Nephron (organoid): ENCODE results near the gene CGB7.
"Not testable (repeated sequence)": the region's sequence is repeated elsewhere in the genome, so short reads cannot be mapped to it uniquely, and the experiment has no call there.

Experiments used
- H3K27ac Mint-ChIP-seq, 3 experiments: 2 replicates each; pipeline ENCODE4 v1.8.0; 2020; ENCODE audit warnings: mixed read lengths in 3 of 3, mild to moderate bottlenecking in 2 of 3, moderate library complexity in 1 of 3
- H3K27me3 Mint-ChIP-seq: 2 replicates; pipeline ENCODE4 v1.8.0; 2021; ENCODE audit warnings: low read depth, mild to moderate bottlenecking, moderate library complexity, mixed read lengths
- H3K36me3 Mint-ChIP-seq: 2 replicates; pipeline ENCODE4 v1.8.0; 2020; ENCODE audit warnings: low read depth, mixed read lengths
- H3K4me1 Mint-ChIP-seq: 2 replicates; pipeline ENCODE4 v1.8.0; 2020; ENCODE audit warnings: mixed read lengths
- H3K4me3 Mint-ChIP-seq, 3 experiments: 2 replicates each; pipeline ENCODE4 v1.8.0; 2020; ENCODE audit warnings: mild to moderate bottlenecking in 3 of 3, mixed read lengths in 3 of 3, moderate library complexity in 2 of 3
- H3K9me3 Mint-ChIP-seq: 2 replicates; pipeline ENCODE4 v1.8.0; 2020; ENCODE audit warnings: mixed read lengths
- CTCF ChIP-seq, 3 experiments: fragments of 200-600 bp; sonication (generic); IDR thresholded peaks; one replicate each; pipeline ENCODE4 v1.5.0; 2021; ENCODE audit warnings: antibody characterized with exemption in 3 of 3; ENCODE audit not compliant: unreplicated experiment in 3 of 3

CGB7 gene

GRCh38 chr19:49056101-49056901, 1.2 kb downstream of the CGB7 start:
- H3K27me3 Mint-ChIP-seq: peaks cover 71% of the 10 kb centered on the region
- H3K36me3 Mint-ChIP-seq: no peaks in the 10 kb centered on the region
- peak in 2 of 3 experiments; percentile 16 to 32 for TF ChIP-seq CTCF (IDR thresholded peaks at IDR 0.05; ENCODE audit: unreplicated experiment in 3 of 3)
- H3K27ac Mint-ChIP-seq: no peak overlapping the region
- no peaks in the 10 kb centered on the region for H3K9me3 Mint-ChIP-seq
- H3K4me1 Mint-ChIP-seq: peaks cover 16% of the 10 kb centered on the region
- H3K4me3 Mint-ChIP-seq: peak overlapping the region; percentile 76 to 78 (median 77)

GRCh38 chr19:49050376-49051033, 7.0 kb downstream of the CGB7 start:
- H3K36me3 Mint-ChIP-seq, H3K27ac Mint-ChIP-seq, H3K4me1 Mint-ChIP-seq, H3K9me3 Mint-ChIP-seq, H3K4me3 Mint-ChIP-seq: not testable (repeated sequence)
- H3K27me3 Mint-ChIP-seq: peaks cover 25% of the 10 kb centered on the region

- not testable (repeated sequence) for H3K4me3 Mint-ChIP-seq, H3K9me3 Mint-ChIP-seq, H3K4me1 Mint-ChIP-seq, H3K27ac Mint-ChIP-seq, H3K36me3 Mint-ChIP-seq
- peaks cover 20% of the 10 kb centered on the region for H3K27me3 Mint-ChIP-seq
Observed at GRCh38 chr19:49049834-49050233, 7.7 kb downstream of the CGB7 start.

GRCh38 chr19:49049011-49049410, 8.5 kb downstream of the CGB7 start, which contains the start of gene CGB8:
CGB8 (minus strand) TSS chr19:49049111; CDS start chr19:49048739, 372 bp downstream.
- H3K4me3 Mint-ChIP-seq, H3K27ac Mint-ChIP-seq, H3K36me3 Mint-ChIP-seq, H3K4me1 Mint-ChIP-seq, H3K9me3 Mint-ChIP-seq: not testable (repeated sequence)
- H3K27me3 Mint-ChIP-seq: peaks cover 17% of the 10 kb centered on the region

- not testable (repeated sequence) for H3K9me3 Mint-ChIP-seq, H3K27me3 Mint-ChIP-seq, H3K36me3 Mint-ChIP-seq, H3K27ac Mint-ChIP-seq, H3K4me1 Mint-ChIP-seq, H3K4me3 Mint-ChIP-seq
Observed at GRCh38 chr19:49043548-49043947, 14.0 kb downstream of the CGB7 start, which contains the start of gene CGB5. CGB5 (plus strand) TSS chr19:49043848; CDS start chr19:49044210, 362 bp downstream.

- H3K4me3 Mint-ChIP-seq, H3K27me3 Mint-ChIP-seq, H3K36me3 Mint-ChIP-seq, H3K4me1 Mint-ChIP-seq, H3K27ac Mint-ChIP-seq, H3K9me3 Mint-ChIP-seq: not testable (repeated sequence)
Observed at GRCh38 chr19:49042666-49043065, 14.9 kb downstream of the CGB7 start.

GRCh38 chr19:49042177-49042576, 15.4 kb downstream of the CGB7 start:
- Mint-ChIP-seq H3K36me3 (no peaks in the 10 kb centered on the region), H3K27me3 (peaks cover 4% of the 10 kb centered on the region), H3K4me1 (no peaks in the 10 kb centered on the region), H3K4me3 (no peak overlapping the region), H3K27ac (no peak overlapping the region), H3K9me3 (no peaks in the 10 kb centered on the region)
- TF ChIP-seq CTCF (IDR thresholded peaks at IDR 0.05; ENCODE audit: unreplicated experiment in 3 of 3): no peak

GRCh38 chr19:49039736-49040135, 17.8 kb downstream of the CGB7 start:
- H3K36me3 Mint-ChIP-seq, H3K4me3 Mint-ChIP-seq, H3K4me1 Mint-ChIP-seq, H3K9me3 Mint-ChIP-seq, H3K27ac Mint-ChIP-seq, H3K27me3 Mint-ChIP-seq: not testable (repeated sequence)

GRCh38 chr19:49038557-49039276, 18.8 kb downstream of the CGB7 start:
- not testable (repeated sequence) for H3K9me3 Mint-ChIP-seq, H3K36me3 Mint-ChIP-seq, H3K4me3 Mint-ChIP-seq

GRCh38 chr19:49038111-49038510, 19.4 kb downstream of the CGB7 start:
- H3K27ac Mint-ChIP-seq, H3K9me3 Mint-ChIP-seq: not testable (repeated sequence)
- H3K27me3 Mint-ChIP-seq: peaks cover 12% of the 10 kb centered on the region

More at GRCh38 chr19:49038557-49039276, 18.8 kb downstream of the CGB7 start:
- peaks cover 13% of the 10 kb centered on the region for H3K27me3 Mint-ChIP-seq
- not testable (repeated sequence) for H3K27ac Mint-ChIP-seq, H3K4me1 Mint-ChIP-seq

GRCh38 chr19:49036815-49037214, 20.7 kb downstream of the CGB7 start, which contains the start of gene CGB1:
CGB1 (minus strand) TSS chr19:49036895; CDS start chr19:49036711, 184 bp downstream.
- H3K4me1 Mint-ChIP-seq, H3K9me3 Mint-ChIP-seq, H3K27ac Mint-ChIP-seq, H3K4me3 Mint-ChIP-seq, H3K36me3 Mint-ChIP-seq: not testable (repeated sequence)
- H3K27me3 Mint-ChIP-seq: peaks cover 11% of the 10 kb centered on the region

More at GRCh38 chr19:49038111-49038510, 19.4 kb downstream of the CGB7 start:
- not testable (repeated sequence) for H3K4me1 Mint-ChIP-seq, H3K4me3 Mint-ChIP-seq, H3K36me3 Mint-ChIP-seq
